GM12878 (cell line): ENCODE measurements around the gene STX8. TPM values are rescaled to one million over a fixed set of nuclear protein-coding genes. Genes with fewer than 3 reads are reported as not detected.

Experiments
- ATAC-seq: fragments of 200-7000 bp; cut with Tn5 transposase; 3 replicates; pipeline ENCODE4 v1.9.1; 2020; ENCODE audit warnings: mild to moderate bottlenecking, moderate library complexity
- BruUV-seq: library from RNA; stranded (reverse); fragments of 400-500 nt; replicated peaks from 2 replicates; lab custom pipeline; 2021; lab: Mats Ljungman, UMichigan
- CTCF ChIA-PET: fragments of 300-600 bp; sonication (Branson Sonifier 250); formaldehyde crosslinking; extraction: SDS; loops from one replicate; lab custom pipeline; 2021; ENCODE audit warnings: inconsistent platforms; lab: Yijun Ruan, JAX
- POLR2A ChIA-PET: fragments of 350-600 bp; formaldehyde crosslinking; extraction: SDS; loops from one replicate; lab custom pipeline; 2021; ENCODE audit warnings: inconsistent platforms; lab: Charles Lee
- RAD21 ChIA-PET: fragments of 300-600 bp; sonication (Branson Sonifier 250); formaldehyde crosslinking; loops from one replicate; lab custom pipeline; 2023; ENCODE audit warnings: antibody characterized with exemption; ENCODE audit not compliant: unreplicated experiment; lab: Charles Lee
- SMC1A ChIA-PET: fragments of 300-600 bp; sonication (Branson Sonifier 250); formaldehyde crosslinking; loops from one replicate; lab custom pipeline; 2023; ENCODE audit not compliant: unreplicated experiment, uncharacterized antibody; lab: Charles Lee
- DNase-seq: peaks from one replicate; pipeline ENCODE4 v3.0.0-alpha.2; 2011; ENCODE audit warnings: low read depth, low spot score
- FAIRE-seq: peaks from 3 replicates; lab custom pipeline; 2011; peaks lifted over from hg19 to GRCh38; lab: Jason Lieb, UNC
- H2AFZ ChIP-seq: 2 replicates; pipeline ENCODE4 v1.6.0; 2011; ENCODE audit warnings: low read depth, low read length, control low read depth; ENCODE audit not compliant: control insufficient read depth
- H3K27ac ChIP-seq: 2 replicates; pipeline ENCODE4 v1.5.1; 2011; ENCODE audit warnings: control low read depth; ENCODE audit not compliant: control insufficient read depth, insufficient read depth
- H3K27me3 ChIP-seq, 2 experiments: replicated peaks in 1 of 2; 2 replicates each; pipeline versions ENCODE4 v1.6.0 to v1.6.1; 2011; ENCODE audit warnings: low read length in 1 of 2; ENCODE audit not compliant: control insufficient read depth in 2 of 2, insufficient read depth in 2 of 2
- H3K36me3 ChIP-seq, 2 experiments: 2 replicates each; pipeline ENCODE4 v1.5.1; 2011; ENCODE audit warnings: low read length in 1 of 2; ENCODE audit not compliant: control insufficient read depth in 2 of 2, insufficient read depth in 2 of 2
- H3K4me1 ChIP-seq: 2 replicates; pipeline ENCODE4 v1.6.1; 2011; ENCODE audit warnings: mild to moderate bottlenecking, low read length, moderate library complexity, mixed read lengths; ENCODE audit not compliant: control insufficient read depth, insufficient read depth
- H3K4me2 ChIP-seq: 2 replicates; pipeline ENCODE4 v1.6.0; 2011; ENCODE audit warnings: control low read depth; ENCODE audit not compliant: control insufficient read depth, insufficient read depth
- H3K4me3 ChIP-seq: fragments of 200-600 bp; sonication (generic); 2 replicates; pipeline ENCODE4 v1.5.1; 2016
- H3K79me2 ChIP-seq: 2 replicates; pipeline ENCODE4 v1.6.0; 2011; ENCODE audit warnings: low read length; ENCODE audit not compliant: control insufficient read depth, insufficient read depth
- H3K9ac ChIP-seq: 2 replicates; pipeline ENCODE4 v1.8.0; 2011; ENCODE audit warnings: low read length, control low read depth, mixed read lengths; ENCODE audit not compliant: control insufficient read depth, insufficient read depth
- H3K9me3 ChIP-seq: replicated peaks from 3 replicates; pipeline ENCODE4 v1.5.1; 2011; ENCODE audit warnings: mild to moderate bottlenecking, low read length; ENCODE audit not compliant: control insufficient read depth, insufficient read depth
- H4K20me1 ChIP-seq: 2 replicates; pipeline ENCODE4 v1.6.0; 2011; ENCODE audit not compliant: control insufficient read depth, insufficient read depth
- BHLHE40 ChIP-seq, 2 experiments: fragments of 450-650 bp in 1 of 2; IDR thresholded peaks; 2 replicates each; pipeline ENCODE4 v1.6.1; 2011 to 2017; ENCODE audit warnings: low read depth in 2 of 2, borderline replicate concordance in 1 of 2, improper control_type of control experiment in 1 of 2, low read length in 1 of 2, mild to moderate bottlenecking in 1 of 2
- CBX5 ChIP-seq: sonication (generic); IDR thresholded peaks from 2 replicates; pipeline ENCODE4 v1.6.1; 2016; ENCODE audit warnings: low read depth, moderate library complexity, mild to moderate bottlenecking, inconsistent platforms
- EP300 ChIP-seq, 2 experiments: fragments of 150-350 bp in 1 of 2; IDR thresholded peaks; 2 replicates each; pipeline ENCODE4 v1.6.1; 2011 to 2012; ENCODE audit warnings: low read depth in 2 of 2, low read length in 2 of 2, borderline replicate concordance in 1 of 2, improper control_type of control experiment in 1 of 2, inconsistent platforms in 1 of 2; ENCODE audit not compliant: control insufficient read depth in 1 of 2
- FOS ChIP-seq: IDR thresholded peaks from 3 replicates; pipeline ENCODE4 v1.6.1; 2011; ENCODE audit warnings: borderline replicate concordance; ENCODE audit not compliant: insufficient read length; ENCODE audit errors: extremely low read depth
- HDGF ChIP-seq: fragments of 450-650 bp; IDR thresholded peaks from 2 replicates; pipeline ENCODE4 v1.6.1; 2016; ENCODE audit warnings: antibody characterized with exemption
- JUNB ChIP-seq: IDR thresholded peaks from 2 replicates; pipeline ENCODE4 v1.6.1; 2016; ENCODE audit warnings: antibody characterized with exemption, mild to moderate bottlenecking
- RAD21 ChIP-seq: IDR thresholded peaks from 2 replicates; pipeline ENCODE4 v1.6.1; 2011; ENCODE audit warnings: mild to moderate bottlenecking, low read depth, low read length, moderate library complexity; ENCODE audit not compliant: insufficient read depth
- TBL1XR1 ChIP-seq: IDR thresholded peaks from 2 replicates; pipeline ENCODE4 v1.6.1; 2012; ENCODE audit warnings: low read depth, low read length, improper control_type of control experiment
- TCF7 ChIP-seq: IDR thresholded peaks from 2 replicates; pipeline ENCODE4 v1.6.1; 2014; ENCODE audit warnings: antibody characterized with exemption, borderline replicate concordance
- WRNIP1 ChIP-seq: IDR thresholded peaks from 2 replicates; pipeline ENCODE4 v1.6.1; 2011; ENCODE audit warnings: low read depth, low read length, improper control_type of control experiment, borderline replicate concordance
- ZNF217 ChIP-seq: fragments of 450-650 bp; IDR thresholded peaks from 2 replicates; pipeline ENCODE4 v1.6.1; 2017; ENCODE audit warnings: antibody characterized with exemption, mild to moderate bottlenecking
- ZSCAN29 ChIP-seq: fragments of 450-650 bp; IDR thresholded peaks from 2 replicates; pipeline ENCODE4 v1.6.1; 2017; ENCODE audit warnings: mild to moderate bottlenecking, moderate library complexity
- WGBS: methylation state at CpG from one replicate; pipeline ENCODE4 v1.1.6; 2016; ENCODE audit warnings: low lambda C conversion rate; ENCODE audit not compliant: insufficient replicate concordance, insufficient coverage; ENCODE audit errors: missing lambda C conversion rate; 5-methylcytosine and 5-hydroxymethylcytosine counted together
- in situ Hi-C: fragments of 300-500 bp; cut with MboI; formaldehyde crosslinking; loops from 9 replicates; pipeline ENCODE4 v1.14.3; 2018; ENCODE audit warnings: mixed read lengths
- intact Hi-C: fragments of 100-400 bp; cut with micrococcal nuclease; formaldehyde crosslinking; loops from one replicate; pipeline ENCODE4 v1.14.2; 2022; ENCODE audit not compliant: unreplicated experiment
- polyA plus RNA-seq, 11 experiments: library from polyadenylated mRNA; depleted of rRNA in 4 of 11; unstranded in 6 of 11; stranded (reverse) in 5 of 11; fragments of >200 nt; fragmentation: Nextera tagmentation in 4 of 11; fragmentation: Illumina TruSeq in 1 of 11; extraction: Ambion mirVana in 4 of 11; extraction: Trizol in 1 of 11; gene quantifications; 1 replicate in 1 of 11; 2 replicates in 10 of 11; pipeline versions ENCODE4 v1.2.1 to v1.2.3, GENCODE V29; 2011 to 2016; ENCODE audit warnings: inconsistent platforms in 2 of 11, missing spikeins in 2 of 11, low read depth in 1 of 11
- total RNA-seq, 4 experiments: library from RNA; depleted of rRNA in 3 of 4; stranded (reverse); fragments of >200 nt in 3 of 4; fragmentation: Illumina TruSeq in 1 of 4; extraction: Trizol in 1 of 4; gene quantifications; 2 replicates each; pipeline versions ENCODE4 v1.2.1 to v1.2.3, GENCODE V29; 2013 to 2021
- TF ChIP-seq, protein P1 (sequence below): fragments of 450-650 bp; IDR thresholded peaks from 2 replicates; pipeline ENCODE4 v1.6.1; 2016; ENCODE audit warnings: mild to moderate bottlenecking
- TF ChIP-seq, protein P2 (sequence below): IDR thresholded peaks from 2 replicates; pipeline ENCODE4 v1.6.1; 2012; ENCODE audit warnings: mild to moderate bottlenecking, low read depth, low read length
- TF ChIP-seq, protein P3 (sequence below): fragments of 450-650 bp; IDR thresholded peaks from 2 replicates; pipeline ENCODE4 v1.6.1; 2016; ENCODE audit warnings: mild to moderate bottlenecking, moderate library complexity, borderline replicate concordance

Gene STX8
- total and polyA plus RNA-seq, 10 of the 15 experiments (the other 5 are each of a cell fraction or from before 2014, with no cell fraction given) = 47.9 to 151 (median 72.9) TPM

DNA sequence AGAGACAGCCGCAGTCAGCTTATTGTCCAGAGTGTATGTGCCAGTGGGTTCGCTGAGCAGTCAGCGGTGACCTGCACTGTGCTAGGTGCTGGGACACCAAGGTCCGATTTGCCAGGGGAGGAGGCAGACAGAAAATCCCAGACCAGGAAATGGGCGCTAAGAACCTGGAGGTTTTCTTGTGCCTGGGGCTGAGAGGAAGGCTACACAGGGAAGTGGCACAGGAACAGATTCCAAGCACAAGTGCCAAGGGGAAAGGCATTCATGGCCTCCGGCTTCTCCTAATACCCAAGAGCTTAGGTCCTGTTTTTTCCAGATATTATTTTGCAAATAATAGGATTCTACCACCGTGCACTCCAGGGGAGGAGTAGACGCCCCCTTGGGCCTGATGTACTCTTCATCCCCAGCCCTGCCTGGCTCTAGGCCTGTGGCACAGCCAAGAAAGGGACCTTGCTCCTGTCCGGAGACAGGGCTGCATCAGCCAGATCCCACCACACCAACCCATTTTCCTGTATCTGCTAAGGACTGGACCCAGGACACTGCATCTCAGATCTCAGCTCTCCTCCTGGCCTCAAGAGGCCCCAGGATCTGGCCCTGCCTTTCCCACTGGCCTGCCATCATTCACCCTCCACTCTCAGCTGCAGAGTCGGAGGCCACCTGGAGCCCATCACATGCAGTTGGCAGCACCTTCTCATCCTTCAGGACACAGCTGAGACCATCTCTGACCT is 367.1 kb downstream of the STX8 start:
- ChIA-PET POLR2A (interaction anchor here (0.7 kb wide), 1 partner anchor 166 kb away, joined by 3 read pairs; no protein-coding TSS in a partner anchor), RAD21 (no interaction called here), SMC1A (no interaction called here), CTCF (no interaction called here)
- Histone ChIP-seq H3K79me2 (no peaks in the 10 kb centered on the region), H3K9me3 (no peaks in the 10 kb centered on the region; the same call in 2 of the 3 replicates), H3K27ac (no peak overlapping the region), H3K36me3 (no peaks in the 10 kb centered on the region), H3K9ac (no peak overlapping the region), H4K20me1 (no peaks in the 10 kb centered on the region), H3K4me2 (no peak overlapping the region), H3K4me3 (no peak overlapping the region), H3K27me3 (no peaks in the 10 kb centered on the region; a peak in 1 of 4 replicates), H2AFZ (no peak overlapping the region), H3K4me1 (peaks cover 9% of the 10 kb centered on the region)
- no peak for DNase-seq
- intact Hi-C loops (no loop called here), in situ Hi-C loops (no loop called here)
- FAIRE-seq = no peak
- ATAC-seq = no peak
- 44% methylated on average over 10 of the region's 10 CpGs for WGBS
- no TSS peak for BruUV-seq
- TF ChIP-seq ZSCAN29 (no peak), BHLHE40 (IDR thresholded peaks at IDR 0.05; ENCODE audit: borderline replicate concordance in 1 of 2, low read depth in 2 of 2, low read length in 1 of 2) (no peak), CBX5 (no peak), WRNIP1 (no peak), EP300 (IDR thresholded peaks at IDR 0.05; ENCODE audit: borderline replicate concordance in 1 of 2, control insufficient read depth in 1 of 2, low read depth in 2 of 2, low read length in 2 of 2) (no peak), JUNB (no peak), RAD21 (no peak), FOS (no peak), HDGF (no peak), TCF7 (no peak), TBL1XR1 (no peak), ZNF217 (no peak)
- TF ChIP-seq, protein P1, sequence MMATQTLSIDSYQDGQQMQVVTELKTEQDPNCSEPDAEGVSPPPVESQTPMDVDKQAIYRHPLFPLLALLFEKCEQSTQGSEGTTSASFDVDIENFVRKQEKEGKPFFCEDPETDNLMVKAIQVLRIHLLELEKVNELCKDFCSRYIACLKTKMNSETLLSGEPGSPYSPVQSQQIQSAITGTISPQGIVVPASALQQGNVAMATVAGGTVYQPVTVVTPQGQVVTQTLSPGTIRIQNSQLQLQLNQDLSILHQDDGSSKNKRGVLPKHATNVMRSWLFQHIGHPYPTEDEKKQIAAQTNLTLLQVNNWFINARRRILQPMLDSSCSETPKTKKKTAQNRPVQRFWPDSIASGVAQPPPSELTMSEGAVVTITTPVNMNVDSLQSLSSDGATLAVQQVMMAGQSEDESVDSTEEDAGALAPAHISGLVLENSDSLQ = no peak
- TF ChIP-seq, protein P2, sequence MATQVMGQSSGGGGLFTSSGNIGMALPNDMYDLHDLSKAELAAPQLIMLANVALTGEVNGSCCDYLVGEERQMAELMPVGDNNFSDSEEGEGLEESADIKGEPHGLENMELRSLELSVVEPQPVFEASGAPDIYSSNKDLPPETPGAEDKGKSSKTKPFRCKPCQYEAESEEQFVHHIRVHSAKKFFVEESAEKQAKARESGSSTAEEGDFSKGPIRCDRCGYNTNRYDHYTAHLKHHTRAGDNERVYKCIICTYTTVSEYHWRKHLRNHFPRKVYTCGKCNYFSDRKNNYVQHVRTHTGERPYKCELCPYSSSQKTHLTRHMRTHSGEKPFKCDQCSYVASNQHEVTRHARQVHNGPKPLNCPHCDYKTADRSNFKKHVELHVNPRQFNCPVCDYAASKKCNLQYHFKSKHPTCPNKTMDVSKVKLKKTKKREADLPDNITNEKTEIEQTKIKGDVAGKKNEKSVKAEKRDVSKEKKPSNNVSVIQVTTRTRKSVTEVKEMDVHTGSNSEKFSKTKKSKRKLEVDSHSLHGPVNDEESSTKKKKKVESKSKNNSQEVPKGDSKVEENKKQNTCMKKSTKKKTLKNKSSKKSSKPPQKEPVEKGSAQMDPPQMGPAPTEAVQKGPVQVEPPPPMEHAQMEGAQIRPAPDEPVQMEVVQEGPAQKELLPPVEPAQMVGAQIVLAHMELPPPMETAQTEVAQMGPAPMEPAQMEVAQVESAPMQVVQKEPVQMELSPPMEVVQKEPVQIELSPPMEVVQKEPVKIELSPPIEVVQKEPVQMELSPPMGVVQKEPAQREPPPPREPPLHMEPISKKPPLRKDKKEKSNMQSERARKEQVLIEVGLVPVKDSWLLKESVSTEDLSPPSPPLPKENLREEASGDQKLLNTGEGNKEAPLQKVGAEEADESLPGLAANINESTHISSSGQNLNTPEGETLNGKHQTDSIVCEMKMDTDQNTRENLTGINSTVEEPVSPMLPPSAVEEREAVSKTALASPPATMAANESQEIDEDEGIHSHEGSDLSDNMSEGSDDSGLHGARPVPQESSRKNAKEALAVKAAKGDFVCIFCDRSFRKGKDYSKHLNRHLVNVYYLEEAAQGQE = no peak
- TF ChIP-seq, protein P3, sequence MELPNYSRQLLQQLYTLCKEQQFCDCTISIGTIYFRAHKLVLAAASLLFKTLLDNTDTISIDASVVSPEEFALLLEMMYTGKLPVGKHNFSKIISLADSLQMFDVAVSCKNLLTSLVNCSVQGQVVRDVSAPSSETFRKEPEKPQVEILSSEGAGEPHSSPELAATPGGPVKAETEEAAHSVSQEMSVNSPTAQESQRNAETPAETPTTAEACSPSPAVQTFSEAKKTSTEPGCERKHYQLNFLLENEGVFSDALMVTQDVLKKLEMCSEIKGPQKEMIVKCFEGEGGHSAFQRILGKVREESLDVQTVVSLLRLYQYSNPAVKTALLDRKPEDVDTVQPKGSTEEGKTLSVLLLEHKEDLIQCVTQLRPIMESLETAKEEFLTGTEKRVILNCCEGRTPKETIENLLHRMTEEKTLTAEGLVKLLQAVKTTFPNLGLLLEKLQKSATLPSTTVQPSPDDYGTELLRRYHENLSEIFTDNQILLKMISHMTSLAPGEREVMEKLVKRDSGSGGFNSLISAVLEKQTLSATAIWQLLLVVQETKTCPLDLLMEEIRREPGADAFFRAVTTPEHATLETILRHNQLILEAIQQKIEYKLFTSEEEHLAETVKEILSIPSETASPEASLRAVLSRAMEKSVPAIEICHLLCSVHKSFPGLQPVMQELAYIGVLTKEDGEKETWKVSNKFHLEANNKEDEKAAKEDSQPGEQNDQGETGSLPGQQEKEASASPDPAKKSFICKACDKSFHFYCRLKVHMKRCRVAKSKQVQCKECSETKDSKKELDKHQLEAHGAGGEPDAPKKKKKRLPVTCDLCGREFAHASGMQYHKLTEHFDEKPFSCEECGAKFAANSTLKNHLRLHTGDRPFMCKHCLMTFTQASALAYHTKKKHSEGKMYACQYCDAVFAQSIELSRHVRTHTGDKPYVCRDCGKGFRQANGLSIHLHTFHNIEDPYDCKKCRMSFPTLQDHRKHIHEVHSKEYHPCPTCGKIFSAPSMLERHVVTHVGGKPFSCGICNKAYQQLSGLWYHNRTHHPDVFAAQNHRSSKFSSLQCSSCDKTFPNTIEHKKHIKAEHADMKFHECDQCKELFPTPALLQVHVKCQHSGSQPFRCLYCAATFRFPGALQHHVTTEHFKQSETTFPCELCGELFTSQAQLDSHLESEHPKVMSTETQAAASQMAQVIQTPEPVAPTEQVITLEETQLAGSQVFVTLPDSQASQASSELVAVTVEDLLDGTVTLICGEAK = no peak
